ENCODE results near the gene PRR23E.
A peak's percentile ranks its signal among the peaks of the same experiment; 100 is the strongest.

The PRR23E gene

GRCh38 chr3:127157171-127157828 is 35.6 kb upstream of the PRR23E start:
- Histone ChIP-seq H3K36me3 (ENCODE audit: control insufficient read depth in 2 of 2, insufficient read depth in 1 of 2, low read length in 2 of 2) (no peaks in the 10 kb centered on the region), H3K4me3 (ENCODE audit: low read depth, low read length) (no peak overlapping the region), H3K27ac (ENCODE audit: extremely low read depth, low read depth, low read length) (no peak overlapping the region), H3K9me3 (ENCODE audit: control insufficient read depth, insufficient read depth, low read depth, low read length) (no peaks in the 10 kb centered on the region), H3K4me1 (ENCODE audit: control insufficient read depth, insufficient read depth, low read length) (no peaks in the 10 kb centered on the region)
- peak; percentile 98 for TF ChIP-seq GLIS1 (tag by site-specific recombination; IDR thresholded peaks at IDR 0.05)
- TF ChIP-seq ZFHX2 (tag by site-specific recombination; conservative IDR thresholded peaks at IDR 0.05): peak; percentile 27; the same call in 1 of the 2 replicates
- no peak for TF ChIP-seq ZBTB48 (tag by site-specific recombination; IDR thresholded peaks at IDR 0.05)
- TF ChIP-seq ZNF555 (tag by site-specific recombination; conservative IDR thresholded peaks at IDR 0.05): no peak
- no peak for TF ChIP-seq ZNF16 (tag by site-specific recombination; IDR thresholded peaks at IDR 0.05; ENCODE audit: low read depth)
- peak; percentile 91 for TF ChIP-seq ZIC2 (tag by site-specific recombination; IDR thresholded peaks at IDR 0.05)
- no peak for TF ChIP-seq KLF10 (tag by site-specific recombination; IDR thresholded peaks at IDR 0.05)
- 0 out of 2 replicates have a peak, but pooled peaks have one; percentile 28 for TF ChIP-seq ZBTB20 (tag by site-specific recombination; IDR thresholded peaks at IDR 0.05)
- TF ChIP-seq, protein P1, sequence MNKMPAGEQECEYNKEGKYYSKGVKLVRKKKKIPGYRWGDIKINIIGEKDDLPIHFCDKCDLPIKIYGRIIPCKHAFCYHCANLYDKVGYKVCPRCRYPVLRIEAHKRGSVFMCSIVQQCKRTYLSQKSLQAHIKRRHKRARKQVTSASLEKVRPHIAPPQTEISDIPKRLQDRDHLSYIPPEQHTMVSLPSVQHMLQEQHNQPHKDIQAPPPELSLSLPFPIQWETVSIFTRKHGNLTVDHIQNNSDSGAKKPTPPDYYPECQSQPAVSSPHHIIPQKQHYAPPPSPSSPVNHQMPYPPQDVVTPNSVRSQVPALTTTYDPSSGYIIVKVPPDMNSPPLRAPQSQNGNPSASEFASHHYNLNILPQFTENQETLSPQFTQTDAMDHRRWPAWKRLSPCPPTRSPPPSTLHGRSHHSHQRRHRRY (tag by site-specific recombination; IDR thresholded peaks at IDR 0.05): no peak
- CTCF ChIA-PET: no interaction called here
- POLR2A ChIA-PET: no interaction called here

DNA sequence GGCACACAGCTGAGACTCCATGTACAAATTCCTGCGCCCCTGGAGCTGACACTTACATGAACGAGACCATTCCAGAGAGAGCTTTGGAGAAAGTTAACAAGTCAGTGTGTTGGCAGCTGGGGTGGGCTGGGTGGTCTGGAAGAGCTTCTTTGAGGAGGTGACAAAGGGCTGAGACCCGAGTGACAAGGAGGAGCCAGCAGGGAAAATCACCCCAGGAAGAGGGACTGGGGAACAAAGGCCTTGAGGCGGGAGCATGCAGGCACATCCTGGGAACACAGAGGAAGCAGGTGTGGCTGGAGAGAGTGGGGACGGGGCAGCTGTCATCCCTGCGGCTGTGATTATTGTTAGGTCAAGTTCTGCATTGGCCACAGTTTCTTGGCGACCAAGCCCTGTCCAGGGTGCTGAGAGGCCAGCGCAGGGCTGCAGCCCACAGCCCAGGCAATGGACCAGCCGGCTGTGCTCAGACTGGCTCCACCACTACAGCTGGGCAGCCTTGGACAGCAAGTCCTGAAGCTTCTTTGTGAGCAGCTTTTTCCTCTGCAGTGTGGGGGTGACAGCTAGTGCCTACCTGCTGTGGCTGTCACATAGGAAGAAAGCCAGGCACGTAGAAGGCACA is 34.2 kb upstream of the PRR23E start:
- peak; percentile 90 for TF ChIP-seq REST (tag by site-specific recombination; IDR thresholded peaks at IDR 0.05)
- TF ChIP-seq ZNF837 (tag by site-specific recombination; IDR thresholded peaks at IDR 0.05): no peak
- TF ChIP-seq ZNF362 (tag by site-specific recombination; IDR thresholded peaks at IDR 0.05): no peak
- no peak for TF ChIP-seq ZBTB10 (tag by site-specific recombination; IDR thresholded peaks at IDR 0.05)
- no peak for TF ChIP-seq ZBTB21 (tag by site-specific recombination; IDR thresholded peaks at IDR 0.05)
- POLR2A ChIA-PET: no interaction called here
- Histone ChIP-seq H3K27ac (ENCODE audit: extremely low read depth, low read depth, low read length) (no peak overlapping the region), H3K4me3 (ENCODE audit: low read depth, low read length) (no peak overlapping the region), H3K9me3 (ENCODE audit: control insufficient read depth, insufficient read depth, low read depth, low read length) (no peaks in the 10 kb centered on the region), H3K4me1 (ENCODE audit: control insufficient read depth, insufficient read depth, low read length) (no peaks in the 10 kb centered on the region), H3K36me3 (ENCODE audit: control insufficient read depth in 2 of 2, insufficient read depth in 1 of 2, low read length in 2 of 2) (no peaks in the 10 kb centered on the region)
- CTCF ChIA-PET: no interaction called here

Measured in HEK293 (cell line).